ENCODE measurements around the gene EEPD1.

DNA sequence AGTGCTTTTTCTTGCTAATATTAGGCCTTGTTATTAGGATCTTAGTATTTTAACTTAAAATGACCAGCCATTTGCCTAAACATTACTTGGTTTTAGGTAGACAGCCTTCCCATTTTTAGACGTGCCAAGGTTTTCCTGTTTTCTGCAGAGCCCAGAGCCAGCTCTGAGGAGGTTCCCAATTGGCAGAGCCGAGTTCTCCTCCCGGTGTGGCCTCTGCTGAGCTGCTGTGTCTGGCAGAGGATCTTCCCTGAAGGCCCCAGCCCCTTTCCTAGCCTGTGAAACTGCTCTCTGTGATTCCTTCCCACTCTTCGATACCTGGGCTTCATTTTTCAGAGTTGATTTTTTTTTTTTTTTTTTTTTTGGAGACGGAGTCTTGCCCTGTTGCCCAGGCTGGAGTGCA lies 91.4 kb downstream of the EEPD1 start:
- TF ChIP-seq CTCF (IDR thresholded peaks at IDR 0.05) (no peak), POLR2AphosphoS5 (IDR thresholded peaks at IDR 0.05; ENCODE audit: low read depth, low read length) (no peak)

Measured in Panc1 (cell line).